Neutrophil (primary cell): ENCODE data around the gene CDC6.

Source experiments
- H3K27ac ChIP-seq: fragments of 200-600 bp; sonication (generic); 2 replicates; pipeline ENCODE4 v1.5.1; 2016; ENCODE audit warnings: mild to moderate bottlenecking, moderate library complexity
- H3K27me3 ChIP-seq: fragments of 200-600 bp; sonication (generic); 2 replicates; pipeline ENCODE4 v1.6.0; 2016; ENCODE audit warnings: mild to moderate bottlenecking
- H3K36me3 ChIP-seq: fragments of 200-600 bp; sonication (generic); 2 replicates; pipeline ENCODE4 v1.5.1; 2017
- H3K4me1 ChIP-seq, 2 experiments: fragments of 200-600 bp in 1 of 2; sonication (generic) in 1 of 2; 1 replicate in 1 of 2; 2 replicates in 1 of 2; pipeline versions ENCODE4 v1.5.1 to v1.6.1; 2013 to 2016; ENCODE audit warnings: low read depth in 1 of 2, low read length in 1 of 2, mild to moderate bottlenecking in 1 of 2, moderate library complexity in 1 of 2; ENCODE audit not compliant: control insufficient read depth in 1 of 2, insufficient read depth in 1 of 2
- H3K4me3 ChIP-seq, 2 experiments: fragments of 200-600 bp in 1 of 2; sonication (generic) in 1 of 2; 1 replicate in 1 of 2; 2 replicates in 1 of 2; pipeline ENCODE4 v1.5.1; 2013 to 2016; ENCODE audit warnings: low read depth in 1 of 2, low read length in 1 of 2, mild to moderate bottlenecking in 1 of 2, moderate library complexity in 1 of 2
- H3K9me3 ChIP-seq: fragments of 200-600 bp; sonication (generic); 2 replicates; pipeline ENCODE4 v1.5.1; 2016
- TF ChIP-seq, protein P1 (sequence below): fragments of 200-600 bp; sonication (generic); IDR thresholded peaks from 2 replicates; pipeline ENCODE4 v1.5.1; 2016; ENCODE audit warnings: antibody characterized with exemption

Gene CDC6

DNA sequence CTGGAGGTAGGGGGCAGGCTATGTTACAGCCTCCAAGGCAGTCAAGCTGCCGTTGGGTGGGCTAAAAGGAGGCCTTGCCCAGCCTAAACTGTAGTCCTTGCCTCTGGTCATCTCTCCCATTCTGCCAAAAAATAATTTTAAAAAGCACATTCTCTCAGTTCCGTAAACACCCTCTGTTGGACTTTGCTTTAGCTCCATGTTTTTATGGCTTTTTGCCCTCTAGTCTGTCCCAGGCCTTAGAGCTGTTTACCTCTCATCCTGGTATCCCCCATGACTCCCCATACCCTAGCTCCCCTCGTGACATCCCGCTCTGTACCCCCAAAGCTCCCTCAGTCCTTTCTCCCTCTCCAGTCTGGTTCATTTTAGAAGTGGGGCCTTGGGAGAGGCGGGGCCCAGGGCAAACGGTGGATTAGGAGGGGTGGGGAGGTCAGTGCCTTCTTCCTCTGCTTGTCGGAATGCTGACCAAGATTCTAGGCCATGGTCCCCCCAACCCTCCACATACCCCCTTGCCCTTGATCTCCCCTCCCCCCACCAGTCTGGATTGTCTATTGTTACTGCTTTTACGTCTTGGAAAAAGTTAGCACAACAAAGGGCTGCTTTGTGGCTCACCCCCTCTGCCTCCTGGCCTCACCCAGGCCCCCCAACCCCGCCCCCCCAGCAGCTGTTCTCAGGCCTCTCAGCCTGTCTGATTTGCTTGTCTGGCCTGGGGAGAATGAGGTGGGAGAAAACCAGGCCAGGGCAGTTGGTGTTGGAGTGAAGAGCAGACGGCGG lies 58.5 kb downstream of the CDC6 start:
- Histone ChIP-seq H3K27me3 (no peaks in the 10 kb centered on the region), H3K27ac (peak overlapping the region; percentile 98), H3K4me3 (peak overlapping the region; percentile 96 to 99), H3K36me3 (peaks cover 85% of the 10 kb centered on the region), H3K4me1 (peaks cover 65 to 71% of the 10 kb centered on the region in 2 experiments), H3K9me3 (no peaks in the 10 kb centered on the region)
- TF ChIP-seq, protein P1, sequence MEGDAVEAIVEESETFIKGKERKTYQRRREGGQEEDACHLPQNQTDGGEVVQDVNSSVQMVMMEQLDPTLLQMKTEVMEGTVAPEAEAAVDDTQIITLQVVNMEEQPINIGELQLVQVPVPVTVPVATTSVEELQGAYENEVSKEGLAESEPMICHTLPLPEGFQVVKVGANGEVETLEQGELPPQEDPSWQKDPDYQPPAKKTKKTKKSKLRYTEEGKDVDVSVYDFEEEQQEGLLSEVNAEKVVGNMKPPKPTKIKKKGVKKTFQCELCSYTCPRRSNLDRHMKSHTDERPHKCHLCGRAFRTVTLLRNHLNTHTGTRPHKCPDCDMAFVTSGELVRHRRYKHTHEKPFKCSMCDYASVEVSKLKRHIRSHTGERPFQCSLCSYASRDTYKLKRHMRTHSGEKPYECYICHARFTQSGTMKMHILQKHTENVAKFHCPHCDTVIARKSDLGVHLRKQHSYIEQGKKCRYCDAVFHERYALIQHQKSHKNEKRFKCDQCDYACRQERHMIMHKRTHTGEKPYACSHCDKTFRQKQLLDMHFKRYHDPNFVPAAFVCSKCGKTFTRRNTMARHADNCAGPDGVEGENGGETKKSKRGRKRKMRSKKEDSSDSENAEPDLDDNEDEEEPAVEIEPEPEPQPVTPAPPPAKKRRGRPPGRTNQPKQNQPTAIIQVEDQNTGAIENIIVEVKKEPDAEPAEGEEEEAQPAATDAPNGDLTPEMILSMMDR, result no peak

DNA sequence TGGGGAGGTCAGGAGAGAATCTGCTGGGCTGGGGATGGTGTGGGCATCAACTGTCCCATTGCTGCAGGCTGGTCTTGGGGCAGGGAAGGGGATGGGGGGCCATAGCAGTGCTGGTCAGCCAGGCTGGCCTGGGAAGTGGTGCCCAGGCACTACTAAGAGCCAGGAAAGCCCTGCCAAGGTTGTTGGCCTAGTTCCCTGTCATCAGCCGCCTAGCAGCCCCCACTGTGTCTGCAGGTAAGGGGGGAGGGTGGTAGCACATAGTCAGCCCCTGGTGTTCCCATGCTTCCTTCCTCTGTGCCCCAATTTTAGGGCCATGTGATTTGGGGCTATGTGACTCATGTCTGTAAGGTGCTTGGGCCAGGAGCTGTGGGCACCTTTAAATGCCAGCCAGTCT lies 59.1 kb downstream of the CDC6 start:
- Histone ChIP-seq H3K9me3 (no peaks in the 10 kb centered on the region), H3K36me3 (peaks cover 91% of the 10 kb centered on the region), H3K27me3 (no peaks in the 10 kb centered on the region), H3K27ac (peak overlapping the region; percentile 98), H3K4me1 (peaks cover 66 to 75% of the 10 kb centered on the region in 2 experiments), H3K4me3 (peak overlapping the region; percentile 96 to 99)
- TF ChIP-seq, protein P1, result no peak

DNA sequence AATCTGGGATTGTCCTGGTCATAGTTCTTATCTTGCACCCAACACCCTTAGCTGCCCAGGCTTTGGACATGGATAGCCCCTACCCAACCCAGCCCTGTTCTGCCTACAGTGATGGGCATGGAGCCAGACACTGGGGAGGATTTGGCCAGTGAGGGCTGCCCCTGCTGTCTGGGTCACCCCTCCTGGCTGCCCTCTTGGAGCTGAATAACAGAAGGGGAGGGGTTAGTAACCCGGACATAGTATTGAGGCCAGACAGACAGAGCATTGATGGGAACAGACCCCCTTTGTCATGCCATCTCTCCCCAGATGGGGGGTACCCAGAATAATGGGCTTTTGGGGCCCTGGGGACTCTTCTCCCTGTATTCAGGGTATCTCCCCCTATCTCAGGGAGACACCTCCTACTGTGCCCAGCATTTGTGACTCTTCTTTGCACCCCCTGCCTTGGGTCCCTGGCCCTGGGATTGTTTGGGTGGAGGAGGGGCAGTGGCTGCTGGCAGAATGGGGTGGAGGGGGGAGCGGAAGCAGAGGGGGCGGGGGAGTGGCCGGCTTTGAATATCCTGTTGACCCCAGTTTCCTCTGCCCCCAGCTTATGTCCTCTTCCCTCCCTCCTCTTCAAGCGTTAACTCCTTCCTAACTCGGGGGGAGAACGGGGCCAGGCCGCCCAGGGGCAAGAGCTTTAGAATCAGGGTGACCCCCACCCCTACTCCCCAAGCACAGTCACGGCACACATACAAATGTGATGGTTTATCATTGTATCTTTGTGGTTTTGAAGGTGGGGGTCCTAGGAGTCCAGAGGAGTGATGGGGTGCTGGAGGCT lies 59.8 kb downstream of the CDC6 start:
- H3K4me1 ChIP-seq, result peaks cover 74 to 81% of the 10 kb centered on the region in 2 experiments
- H3K27ac ChIP-seq, result peak overlapping the region; percentile 98
- TF ChIP-seq, protein P1, result no peak
- H3K36me3 ChIP-seq, result peaks cover 91% of the 10 kb centered on the region
- no peaks in the 10 kb centered on the region for H3K9me3 ChIP-seq
- H3K27me3 ChIP-seq, result no peaks in the 10 kb centered on the region
- peak overlapping the region; percentile 96 to 99 for H3K4me3 ChIP-seq

DNA sequence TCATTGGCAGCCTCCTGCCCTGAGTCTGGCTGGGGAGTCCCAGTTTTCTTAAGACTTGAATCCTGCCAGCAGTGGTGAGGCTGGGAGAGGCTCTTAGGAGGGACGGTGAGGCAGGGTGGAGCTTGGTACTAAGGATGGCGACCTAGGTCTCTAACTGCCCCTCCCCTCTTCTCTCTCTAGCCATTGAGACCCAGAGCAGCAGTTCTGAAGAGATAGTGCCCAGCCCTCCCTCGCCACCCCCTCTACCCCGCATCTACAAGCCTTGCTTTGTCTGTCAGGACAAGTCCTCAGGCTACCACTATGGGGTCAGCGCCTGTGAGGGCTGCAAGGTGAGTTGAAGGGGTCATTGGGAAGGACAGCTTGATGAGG lies 60.4 kb downstream of the CDC6 start:
- Histone ChIP-seq H3K36me3 (peaks cover 94% of the 10 kb centered on the region), H3K27me3 (no peaks in the 10 kb centered on the region), H3K9me3 (no peaks in the 10 kb centered on the region), H3K27ac (peak overlapping the region; percentile 23), H3K4me3 (peak overlapping the region in 1 of 2 experiments; percentile 96), H3K4me1 (peaks cover 77 to 87% of the 10 kb centered on the region in 2 experiments)
- TF ChIP-seq, protein P1, result no peak

DNA sequence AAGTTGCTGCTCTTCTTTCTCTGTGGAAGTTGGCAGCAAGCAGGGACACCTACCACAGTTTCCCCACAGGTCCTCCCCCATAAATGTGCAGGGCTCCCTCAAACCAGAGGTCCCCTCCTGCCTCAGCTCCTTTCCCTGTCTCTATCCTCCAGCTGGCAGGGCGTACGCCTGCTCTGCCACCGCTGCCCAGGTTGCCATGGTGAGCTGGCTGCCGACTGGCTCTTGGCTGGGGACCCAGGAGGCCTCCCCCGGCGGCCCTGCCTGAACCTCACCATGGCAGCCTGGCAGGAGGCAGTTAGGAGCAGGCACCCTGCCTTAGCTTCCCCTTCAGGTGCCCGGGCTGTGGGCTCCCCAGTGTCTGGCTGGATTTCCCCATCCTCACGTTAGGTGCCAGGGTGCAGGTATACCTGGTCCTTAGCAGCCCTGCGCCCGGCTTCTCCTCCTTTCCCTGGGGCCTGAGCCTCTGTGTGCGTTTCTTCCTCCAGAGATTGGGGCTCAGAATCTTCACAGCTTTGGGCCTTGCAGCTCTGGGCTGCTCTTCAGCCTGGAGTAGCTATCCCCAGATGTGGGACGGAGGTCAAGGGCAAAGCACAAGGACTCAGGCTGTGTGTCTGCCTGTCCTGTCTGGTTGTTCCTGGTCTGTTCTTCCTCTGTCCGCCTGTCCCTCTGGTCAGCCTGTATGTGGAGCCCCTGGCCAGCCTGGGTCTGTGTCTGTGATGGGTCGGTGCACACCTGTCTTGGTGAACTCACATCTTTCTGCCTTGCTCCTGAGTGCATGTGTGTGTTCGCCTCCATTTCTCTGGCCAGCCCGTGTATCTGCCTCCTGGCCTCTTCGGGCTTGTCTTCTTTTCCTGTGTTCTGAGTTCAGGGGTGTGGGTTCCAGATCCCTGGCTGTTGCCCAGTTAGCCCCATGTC lies 61.1 kb downstream of the CDC6 start:
- Histone ChIP-seq H3K27me3 (no peaks in the 10 kb centered on the region), H3K27ac (peak overlapping the region; percentile 48), H3K9me3 (no peaks in the 10 kb centered on the region), H3K4me3 (peak overlapping the region in 1 of 2 experiments; percentile 20), H3K36me3 (peaks cover 96% of the 10 kb centered on the region), H3K4me1 (peaks cover 73 to 87% of the 10 kb centered on the region in 2 experiments)
- TF ChIP-seq, protein P1, result no peak
